Mesodermal cell (in vitro differentiated cells): ENCODE measurements around the gene NECAP2.
A peak's percentile ranks its signal among the peaks of the same experiment; 100 is the strongest.

Experiments
- H3K27ac ChIP-seq: 2 replicates; pipeline ENCODE4 v1.7.0; 2013; ENCODE audit warnings: mild to moderate bottlenecking, low read depth, low read length, moderate library complexity; ENCODE audit not compliant: severe bottlenecking
- H3K36me3 ChIP-seq: 2 replicates; pipeline ENCODE4 v1.7.1; 2013; ENCODE audit warnings: mild to moderate bottlenecking, low read length, moderate library complexity; ENCODE audit not compliant: control insufficient read depth, insufficient read depth
- H3K4me1 ChIP-seq: one replicate; pipeline ENCODE4 v1.7.1; 2013; ENCODE audit warnings: mild to moderate bottlenecking, low read length; ENCODE audit not compliant: insufficient read depth, control insufficient read depth, poor library complexity, severe bottlenecking
- H3K4me3 ChIP-seq: 2 replicates; pipeline ENCODE4 v1.7.0; 2013; ENCODE audit warnings: low read length, control low read depth, mild to moderate bottlenecking; ENCODE audit not compliant: insufficient read depth, poor library complexity, severe bottlenecking; ENCODE audit errors: extremely low read depth
- H3K9me3 ChIP-seq: 2 replicates; pipeline ENCODE4 v1.7.1; 2013; ENCODE audit warnings: mild to moderate bottlenecking, low read length, moderate library complexity; ENCODE audit not compliant: control insufficient read depth
- WGBS, 2 experiments: methylation state at CpG; one replicate each; pipeline ENCODE4 v1.1.5; 2013; ENCODE audit warnings: missing lambda C conversion rate in 2 of 2; ENCODE audit not compliant: insufficient coverage in 2 of 2; 5-methylcytosine and 5-hydroxymethylcytosine counted together

Gene NECAP2

DNA sequence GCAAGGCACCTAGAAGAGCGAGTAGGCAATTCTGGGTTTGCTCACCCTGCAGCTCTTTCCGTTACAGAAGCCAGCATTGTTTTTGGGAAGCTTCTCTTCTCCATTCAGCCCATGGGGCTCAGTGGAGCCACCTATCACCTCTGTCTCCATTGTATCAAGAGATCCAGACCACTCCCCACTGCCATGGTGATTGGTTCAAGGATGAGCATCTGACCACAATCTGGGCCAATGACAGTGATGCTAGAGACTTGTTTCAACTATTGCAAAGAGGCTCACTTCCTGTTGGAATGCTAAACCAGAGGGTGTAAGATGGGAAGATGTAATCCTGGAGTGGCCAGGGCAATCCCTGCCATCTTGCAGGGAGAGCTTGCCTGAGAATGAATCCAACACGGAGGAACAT lies 9.9 kb upstream of the NECAP2 start:
- no peaks in the 10 kb centered on the region for H3K9me3 ChIP-seq
- H3K4me1 ChIP-seq: no peaks in the 10 kb centered on the region
- WGBS, 2 experiments: 85 to 86% methylated on average over 2 to 3 of the region's 3 CpGs
- H3K4me3 ChIP-seq: no peak overlapping the region
- H3K36me3 ChIP-seq: no peaks in the 10 kb centered on the region
- no peak overlapping the region for H3K27ac ChIP-seq

- Histone ChIP-seq H3K36me3 (no peaks in the 10 kb centered on the region), H3K4me1 (no peaks in the 10 kb centered on the region), H3K4me3 (no peak overlapping the region), H3K9me3 (no peaks in the 10 kb centered on the region), H3K27ac (no peak overlapping the region)
- 86 to 95% methylated on average over 7 to 9 of the region's 9 CpGs for WGBS, 2 experiments
Measured at GRCh38 chr1:16433030-16433429, 7.5 kb upstream of the NECAP2 start.

DNA sequence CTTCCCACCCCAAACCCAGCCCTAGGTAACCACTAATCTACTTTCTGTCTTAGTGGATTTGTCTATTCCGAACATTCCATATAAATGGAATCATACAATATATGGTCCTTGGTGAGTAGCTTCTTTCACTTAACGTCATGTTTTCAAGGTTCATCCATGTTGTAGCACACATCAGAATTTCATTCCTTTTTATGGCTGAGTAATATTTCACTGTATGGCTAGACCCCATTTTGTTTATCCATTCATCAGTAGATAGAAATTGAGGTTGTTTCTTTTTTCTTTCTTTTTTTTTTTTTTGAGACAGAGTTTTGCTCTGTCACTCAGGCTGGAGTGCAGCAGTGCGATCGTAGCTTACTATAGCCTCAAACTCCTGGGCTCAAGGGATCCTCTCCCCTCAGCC lies 6.5 kb upstream of the NECAP2 start:
- Histone ChIP-seq H3K27ac (no peak overlapping the region), H3K4me3 (no peak overlapping the region), H3K9me3 (no peaks in the 10 kb centered on the region), H3K36me3 (no peaks in the 10 kb centered on the region), H3K4me1 (no peaks in the 10 kb centered on the region)
- 100% methylated on average over 2 of the region's 4 CpGs; no CpG with 5 or more reads in 1 of the 2 experiments for WGBS, 2 experiments

- WGBS, 2 experiments: no CpG with 5 or more reads among the region's 2 CpGs
- Histone ChIP-seq H3K4me3 (no peak overlapping the region), H3K4me1 (no peaks in the 10 kb centered on the region), H3K9me3 (no peaks in the 10 kb centered on the region), H3K27ac (no peak overlapping the region), H3K36me3 (no peaks in the 10 kb centered on the region)
Measured at GRCh38 chr1:16434501-16434900, 6.0 kb upstream of the NECAP2 start.

DNA sequence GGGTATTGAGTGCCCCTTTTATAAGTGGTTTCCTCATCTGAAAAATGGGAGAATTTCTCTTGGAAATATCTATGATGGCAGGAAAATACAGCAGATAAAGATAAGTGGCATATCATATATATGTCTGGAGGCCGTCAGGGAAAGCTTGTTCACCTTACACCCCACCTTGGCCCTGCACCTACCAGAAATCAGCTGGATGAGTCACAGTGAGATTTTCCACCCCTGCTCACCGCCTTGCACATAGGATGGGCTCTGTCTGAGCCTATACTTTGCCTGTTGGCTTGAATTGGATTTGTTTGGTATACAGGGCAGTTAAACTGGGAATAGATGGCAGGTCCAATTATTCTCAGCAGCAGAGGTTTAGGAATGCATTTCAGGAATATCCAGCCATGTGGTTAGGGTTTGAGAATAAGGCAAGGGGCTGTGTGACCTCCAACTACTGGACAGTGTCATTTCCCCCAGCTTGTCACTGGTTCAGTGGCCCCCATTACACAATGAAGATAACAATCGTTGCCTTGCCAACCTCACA lies 3.5 kb upstream of the NECAP2 start, which contains the start of gene SPATA21:
Gene SPATA21 (minus strand): TSS at position 479 of the 529 bp plus-strand sequence. CDS start 6,053 bp downstream, outside the sequence.
- Histone ChIP-seq H3K4me3 (no peak within 1 kb of the TSS), H3K9me3 (no peaks in the 10 kb centered on the region), H3K27ac (no peak within 1 kb of the TSS), H3K4me1 (no peaks in the 10 kb centered on the region), H3K36me3 (no peaks in the 10 kb centered on the region)
- 89 to 95% methylated on average over 2 to 3 of the region's 3 CpGs for WGBS, 2 experiments

DNA sequence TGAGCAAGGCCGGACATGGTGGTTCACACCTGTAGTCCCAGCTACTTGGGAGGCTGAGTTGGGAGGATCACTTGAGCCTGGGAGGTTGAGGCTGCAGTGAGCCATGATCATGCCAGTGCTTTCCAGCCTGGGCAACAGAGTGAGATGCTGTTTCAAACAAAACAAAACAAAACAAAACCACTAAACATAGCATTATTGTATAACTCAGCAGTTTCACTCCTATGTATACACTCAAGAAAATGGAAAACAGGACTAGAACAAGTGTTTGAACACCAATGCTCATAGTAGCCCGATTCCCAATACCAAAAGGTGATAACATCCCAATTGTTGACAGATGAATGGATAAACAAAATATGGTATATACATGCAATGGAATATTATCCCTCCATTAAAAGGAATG lies 2.0 kb upstream of the NECAP2 start:
- H3K4me1 ChIP-seq: no peaks in the 10 kb centered on the region
- peaks cover 14% of the 10 kb centered on the region for H3K36me3 ChIP-seq
- WGBS, 2 experiments: 87 to 100% methylated on average over 1 of the region's 2 CpGs
- H3K9me3 ChIP-seq: no peaks in the 10 kb centered on the region
- no peak overlapping the region for H3K4me3 ChIP-seq
- H3K27ac ChIP-seq: no peak overlapping the region

DNA sequence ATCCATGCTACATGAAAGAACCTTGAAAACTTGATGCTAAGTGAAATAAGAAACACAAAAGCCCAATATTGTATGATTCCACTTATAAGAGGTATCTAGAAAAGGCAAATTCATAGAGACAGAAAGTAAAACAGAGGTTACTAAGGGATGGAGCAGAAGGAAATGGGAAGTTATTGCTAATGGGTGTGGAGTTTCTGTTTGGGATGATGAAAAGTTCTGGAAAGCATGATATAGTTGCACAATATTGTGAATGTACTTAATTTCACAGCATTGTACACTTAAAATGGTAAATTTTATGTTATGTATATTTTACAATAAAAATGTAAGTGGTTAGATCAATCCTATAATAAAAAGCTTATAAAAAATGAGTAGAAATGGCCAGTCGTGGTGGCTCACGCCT lies 1.6 kb upstream of the NECAP2 start:
- H3K9me3 ChIP-seq: no peaks in the 10 kb centered on the region
- H3K36me3 ChIP-seq: peaks cover 18% of the 10 kb centered on the region
- no peak overlapping the region for H3K27ac ChIP-seq
- no peak overlapping the region for H3K4me3 ChIP-seq
- no peaks in the 10 kb centered on the region for H3K4me1 ChIP-seq
- 86 to 100% methylated on average over 1 to 2 of the region's 2 CpGs for WGBS, 2 experiments

- Histone ChIP-seq H3K36me3 (peaks cover 30% of the 10 kb centered on the region), H3K9me3 (no peaks in the 10 kb centered on the region), H3K4me1 (no peaks in the 10 kb centered on the region), H3K27ac (peak overlapping the region; percentile 18), H3K4me3 (peak overlapping the region; percentile 100)
- WGBS, 2 experiments: 39 to 63% methylated on average over 5 of the region's 7 CpGs
Measured at GRCh38 chr1:16440131-16440469, 424 bp upstream of the NECAP2 start.

GRCh38 chr1:16441282-16441665 lies 750 bp downstream of the NECAP2 start:
- Histone ChIP-seq H3K9me3 (no peaks in the 10 kb centered on the region), H3K27ac (peak overlapping the region; percentile 57)
- WGBS, 2 experiments: 0 to 4% methylated on average over 4 of the region's 12 CpGs

DNA sequence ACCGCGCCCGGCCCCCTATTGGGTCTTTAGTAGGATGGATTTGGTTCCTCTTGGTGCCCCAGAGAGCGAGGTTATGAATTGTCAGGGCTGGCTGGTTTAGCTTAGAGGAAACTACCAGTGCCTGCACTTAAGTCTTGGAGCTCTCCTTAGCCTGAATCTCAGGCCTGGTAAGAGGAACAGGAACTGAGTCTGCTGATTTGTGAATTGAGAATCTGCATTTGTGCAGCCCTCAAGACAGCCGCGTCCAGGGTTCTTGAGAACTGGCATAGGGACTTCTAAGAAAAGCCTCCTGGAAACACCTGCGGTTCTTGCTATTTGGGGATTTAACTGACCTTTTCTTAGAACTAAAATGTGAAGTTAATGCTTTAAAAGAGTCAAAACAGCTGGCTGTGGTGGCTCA lies 1.7 kb downstream of the NECAP2 start:
- Histone ChIP-seq H3K4me3 (no peak overlapping the region), H3K27ac (no peak overlapping the region), H3K9me3 (no peaks in the 10 kb centered on the region), H3K4me1 (no peaks in the 10 kb centered on the region), H3K36me3 (peaks cover 41% of the 10 kb centered on the region)
- 81 to 97% methylated on average over 6 to 7 of the region's 7 CpGs for whole genome bisulfite sequencing, 2 experiments

More at GRCh38 chr1:16441282-16441665, 750 bp downstream of the NECAP2 start:
- Histone ChIP-seq H3K36me3 (peaks cover 37% of the 10 kb centered on the region), H3K4me3 (peak overlapping the region; percentile 100), H3K4me1 (no peaks in the 10 kb centered on the region)

GRCh38 chr1:16442941-16443340 lies 2.4 kb downstream of the NECAP2 start:
- H3K4me3 ChIP-seq: no peak overlapping the region
- peaks cover 48% of the 10 kb centered on the region for H3K36me3 ChIP-seq
- no peaks in the 10 kb centered on the region for H3K4me1 ChIP-seq
- H3K9me3 ChIP-seq: no peaks in the 10 kb centered on the region
- 100% methylated on average over 2 of the region's 2 CpGs for WGBS, 2 experiments
- no peak overlapping the region for H3K27ac ChIP-seq
